Caco-2 (cell line): ENCODE data around the gene STXBP5L. TPM values are rescaled to one million over a fixed set of nuclear protein-coding genes. Genes with fewer than 3 reads are reported as not detected.

Experiments
- BruUV-seq: library from RNA; stranded (reverse); fragments of 400-500 nt; replicated peaks from 2 replicates; lab custom pipeline; 2021; lab: Mats Ljungman, UMichigan
- CTCF ChIA-PET: fragments of 300-600 bp; sonication (Branson Sonifier 250); formaldehyde crosslinking; loops from one replicate; lab custom pipeline; 2022; ENCODE audit warnings: antibody characterized with exemption; lab: Charles Lee
- POLR2A ChIA-PET: fragments of 300-600 bp; sonication (Branson Sonifier 250); formaldehyde crosslinking; loops from one replicate; lab custom pipeline; 2022; ENCODE audit warnings: antibody characterized with exemption; lab: Charles Lee
- DNase-seq, 2 experiments: peaks; one replicate each; pipeline versions ENCODE4 v3.0.0 to v3.0.0-alpha.2; 2020 to 2022
- H3K27me3 ChIP-seq: replicated peaks from 2 replicates; pipeline ENCODE4 v1.6.0; 2011; ENCODE audit warnings: low read length; ENCODE audit not compliant: control insufficient read depth, insufficient read depth
- H3K36me3 ChIP-seq: 2 replicates; pipeline ENCODE4 v1.5.1; 2011; ENCODE audit warnings: low read length; ENCODE audit not compliant: control insufficient read depth, insufficient read depth
- H3K4me1 ChIP-seq: fragments of 250-450 bp; sonication (Bioruptor Pico); 2 replicates; pipeline ENCODE4 v1.5.1; 2020; ENCODE audit warnings: mild to moderate bottlenecking
- H3K4me3 ChIP-seq: 2 replicates; pipeline ENCODE4 v1.5.1; 2011; ENCODE audit warnings: low read depth, mild to moderate bottlenecking, control low read depth, low read length
- H3K9me3 ChIP-seq: fragments of 250-450 bp; sonication (Bioruptor Pico); 2 replicates; pipeline ENCODE4 v1.5.1; 2020; ENCODE audit warnings: mild to moderate bottlenecking, moderate library complexity
- H3K27ac Mint-ChIP-seq: one replicate; pipeline ENCODE4 v1.8.0; 2022; ENCODE audit warnings: mixed read lengths; ENCODE audit not compliant: unreplicated experiment
- H3K27me3 Mint-ChIP-seq: one replicate; pipeline ENCODE4 v1.8.0; 2022; ENCODE audit warnings: mixed read lengths; ENCODE audit not compliant: insufficient read depth, unreplicated experiment
- H3K36me3 Mint-ChIP-seq: one replicate; pipeline ENCODE4 v1.8.0; 2022; ENCODE audit warnings: mild to moderate bottlenecking, mixed read lengths; ENCODE audit not compliant: insufficient read depth, unreplicated experiment
- H3K4me1 Mint-ChIP-seq: one replicate; pipeline ENCODE4 v1.8.0; 2022; ENCODE audit warnings: low read depth, mixed read lengths; ENCODE audit not compliant: unreplicated experiment
- H3K4me3 Mint-ChIP-seq: one replicate; pipeline ENCODE4 v1.8.0; 2022; ENCODE audit warnings: mild to moderate bottlenecking, moderate library complexity, mixed read lengths; ENCODE audit not compliant: unreplicated experiment
- H3K9me3 Mint-ChIP-seq: one replicate; pipeline ENCODE4 v1.8.0; 2022; ENCODE audit warnings: mixed read lengths; ENCODE audit not compliant: unreplicated experiment
- CTCF ChIP-seq, 2 experiments: fragments of 200-600 bp in 1 of 2; IDR thresholded peaks; 1 replicate in 1 of 2; 2 replicates in 1 of 2; pipeline versions ENCODE4 v1.5.1 to v1.8.0; 2011 to 2022; ENCODE audit warnings: antibody characterized with exemption in 1 of 2, control low read depth in 1 of 2, inconsistent platforms in 1 of 2, low read depth in 1 of 2, low read length in 1 of 2, mild to moderate bottlenecking in 1 of 2, moderate library complexity in 1 of 2; ENCODE audit not compliant: insufficient read depth in 1 of 2, severe bottlenecking in 1 of 2, unreplicated experiment in 1 of 2
- intact Hi-C: fragments of 100-400 bp; cut with micrococcal nuclease; formaldehyde crosslinking; loops from one replicate; pipeline ENCODE4 v1.10.0; 2022; ENCODE audit not compliant: unreplicated experiment
- total RNA-seq: library from RNA; stranded (reverse); gene quantifications from 2 replicates; pipeline ENCODE4 v1.2.3, GENCODE V29; 2022

STXBP5L gene
- total RNA-seq, 1 experiment from 2014 or later: not detected

- DNase-seq: no peak
- H3K27me3 Mint-ChIP-seq: peaks cover 4% of the 10 kb centered on the region
- no peaks in the 10 kb centered on the region for H3K27me3 ChIP-seq
- ChIA-PET POLR2A (no interaction called here), CTCF (no interaction called here)
- no peaks in the 10 kb centered on the region for H3K36me3 Mint-ChIP-seq
- H3K9me3 Mint-ChIP-seq: peaks cover 2% of the 10 kb centered on the region
- intact Hi-C loops: no loop called here
- no peak overlapping the region for H3K27ac Mint-ChIP-seq
- no peaks in the 10 kb centered on the region for H3K9me3 ChIP-seq
- H3K4me3 ChIP-seq: no peak overlapping the region
- no peaks in the 10 kb centered on the region for H3K4me1 Mint-ChIP-seq
- no peaks in the 10 kb centered on the region for H3K4me1 ChIP-seq
- BruUV-seq: no TSS peak
- no peak for TF ChIP-seq CTCF (IDR thresholded peaks at IDR 0.05; ENCODE audit: insufficient read depth in 1 of 2, low read depth in 1 of 2, low read length in 1 of 2, severe bottlenecking in 1 of 2, unreplicated experiment in 1 of 2)
- H3K4me3 Mint-ChIP-seq: no peak overlapping the region
- H3K36me3 ChIP-seq: no peaks in the 10 kb centered on the region
Measured at GRCh38 chr3:120931593-120931992, 23.6 kb downstream of the STXBP5L start.

- Histone ChIP-seq H3K9me3 (no peaks in the 10 kb centered on the region), H3K4me3 (no peak overlapping the region), H3K27me3 (no peaks in the 10 kb centered on the region), H3K36me3 (no peaks in the 10 kb centered on the region), H3K4me1 (no peaks in the 10 kb centered on the region)
- Mint-ChIP-seq H3K27me3 (peaks cover 3% of the 10 kb centered on the region), H3K36me3 (no peaks in the 10 kb centered on the region), H3K9me3 (no peaks in the 10 kb centered on the region), H3K27ac (no peak overlapping the region), H3K4me1 (no peaks in the 10 kb centered on the region), H3K4me3 (no peak overlapping the region)
- BruUV-seq: no TSS peak
- POLR2A ChIA-PET: no interaction called here
- CTCF ChIA-PET: no interaction called here
- TF ChIP-seq CTCF (IDR thresholded peaks at IDR 0.05; ENCODE audit: insufficient read depth in 1 of 2, low read depth in 1 of 2, low read length in 1 of 2, severe bottlenecking in 1 of 2, unreplicated experiment in 1 of 2): no peak
- DNase-seq: no peak
- intact Hi-C loops: no loop called here
Measured at GRCh38 chr3:120956143-120956542, 48.1 kb downstream of the STXBP5L start.

- H3K4me3 Mint-ChIP-seq: no peak overlapping the region
- intact Hi-C loops: no loop called here
- H3K4me1 ChIP-seq: no peaks in the 10 kb centered on the region
- DNase-seq: no peak
- H3K36me3 Mint-ChIP-seq: no peaks in the 10 kb centered on the region
- H3K9me3 ChIP-seq: no peaks in the 10 kb centered on the region; the same call in 1 of the 2 replicates
- no peaks in the 10 kb centered on the region for H3K27me3 ChIP-seq
- H3K4me3 ChIP-seq: no peak overlapping the region
- peaks cover 9% of the 10 kb centered on the region for H3K27me3 Mint-ChIP-seq
- no peak overlapping the region for H3K27ac Mint-ChIP-seq
- CTCF ChIA-PET: no interaction called here
- TF ChIP-seq CTCF (IDR thresholded peaks at IDR 0.05; ENCODE audit: insufficient read depth in 1 of 2, low read depth in 1 of 2, low read length in 1 of 2, severe bottlenecking in 1 of 2, unreplicated experiment in 1 of 2): no peak
- no TSS peak for BruUV-seq
- POLR2A ChIA-PET: no interaction called here
- H3K4me1 Mint-ChIP-seq: no peaks in the 10 kb centered on the region
- H3K9me3 Mint-ChIP-seq: peaks cover 20% of the 10 kb centered on the region
- no peaks in the 10 kb centered on the region for H3K36me3 ChIP-seq
Measured at GRCh38 chr3:120982608-120983320, 74.8 kb downstream of the STXBP5L start.
